GM23338 (cell line): ENCODE measurements around the gene RAP2A. TPM values are rescaled to one million over a fixed set of nuclear protein-coding genes. Genes with fewer than 3 reads are reported as not detected.

Experiments
- ATAC-seq: fragments of 200-7000 bp; cut with Tn5 transposase; 3 replicates; pipeline ENCODE4 v1.9.1; 2020
- DNase-seq: peaks from one replicate; pipeline ENCODE4 v3.0.0-alpha.2; 2015; ENCODE audit warnings: low spot score
- H2AFZ ChIP-seq: fragments of 200-600 bp; sonication (generic); 2 replicates; pipeline ENCODE4 v1.8.0; 2016; ENCODE audit warnings: antibody characterized with exemption, mild to moderate bottlenecking, moderate library complexity
- H3F3A ChIP-seq: fragments of 200-600 bp; sonication (generic); replicated peaks from 2 replicates; pipeline ENCODE4 v1.8.0; 2017; ENCODE audit warnings: antibody characterized with exemption, mixed run types, low read depth
- H3K27ac ChIP-seq: fragments of 200-600 bp; sonication (generic); 2 replicates; pipeline ENCODE4 v1.6.1; 2016; ENCODE audit warnings: low read depth
- H3K27me3 ChIP-seq: fragments of 200-600 bp; sonication (generic); 2 replicates; pipeline ENCODE4 v1.8.0; 2016; ENCODE audit warnings: mild to moderate bottlenecking, mixed run types, moderate library complexity; ENCODE audit not compliant: insufficient read depth
- H3K36me3 ChIP-seq: fragments of 200-600 bp; sonication (generic); 2 replicates; pipeline ENCODE4 v1.8.0; 2016; ENCODE audit warnings: mild to moderate bottlenecking; ENCODE audit not compliant: insufficient read depth
- H3K4me1 ChIP-seq: fragments of 200-600 bp; sonication (generic); 2 replicates; pipeline ENCODE4 v1.8.0; 2016; ENCODE audit warnings: mild to moderate bottlenecking, moderate library complexity; ENCODE audit not compliant: insufficient read depth
- H3K4me2 ChIP-seq: fragments of 200-600 bp; sonication (generic); 2 replicates; pipeline ENCODE4 v1.7.1; 2017; ENCODE audit warnings: mixed run types
- H3K4me3 ChIP-seq: fragments of 200-600 bp; sonication (generic); 2 replicates; pipeline ENCODE4 v1.6.1; 2016; ENCODE audit warnings: mixed run types
- H3K79me2 ChIP-seq: fragments of 200-600 bp; sonication (generic); replicated peaks from 2 replicates; pipeline ENCODE4 v1.8.0; 2017; ENCODE audit warnings: mild to moderate bottlenecking; ENCODE audit not compliant: insufficient read depth
- H3K9me2 ChIP-seq: fragments of 200-600 bp; sonication (generic); 2 replicates; pipeline ENCODE4 v1.8.0; 2017; ENCODE audit not compliant: insufficient read depth
- H4K20me1 ChIP-seq: fragments of 200-600 bp; sonication (generic); replicated peaks from 2 replicates; pipeline ENCODE4 v1.8.0; 2017; ENCODE audit warnings: mild to moderate bottlenecking; ENCODE audit not compliant: insufficient read depth
- H3K27ac Mint-ChIP-seq: 2 replicates; pipeline ENCODE4 v1.8.0; 2020; ENCODE audit warnings: inconsistent platforms, mild to moderate bottlenecking, moderate library complexity, mixed read lengths
- H3K27me3 Mint-ChIP-seq: 3 replicates; pipeline ENCODE4 v1.8.0; 2022; ENCODE audit warnings: low read depth, mild to moderate bottlenecking, moderate library complexity, mixed read lengths, inconsistent platforms; ENCODE audit not compliant: insufficient read depth, poor library complexity
- H3K36me3 Mint-ChIP-seq: 3 replicates; pipeline ENCODE4 v1.8.0; 2021; ENCODE audit warnings: low read depth, mild to moderate bottlenecking, inconsistent platforms, moderate library complexity, mixed read lengths
- H3K4me1 Mint-ChIP-seq: 3 replicates; pipeline ENCODE4 v1.8.0; 2020; ENCODE audit warnings: mild to moderate bottlenecking, inconsistent platforms, mixed read lengths
- H3K4me3 Mint-ChIP-seq: 3 replicates; pipeline ENCODE4 v1.8.0; 2021; ENCODE audit warnings: moderate library complexity, mild to moderate bottlenecking, inconsistent platforms, mixed read lengths
- H3K9me3 Mint-ChIP-seq: 3 replicates; pipeline ENCODE4 v1.8.0; 2020; ENCODE audit warnings: moderate library complexity, mild to moderate bottlenecking, inconsistent platforms, mixed read lengths
- CREB1 ChIP-seq: fragments of 250-450 bp; sonication (Bioruptor Pico); IDR thresholded peaks from 2 replicates; pipeline ENCODE4 v1.5.0; 2020; ENCODE audit warnings: low read depth, mild to moderate bottlenecking, moderate library complexity
- EZH2 ChIP-seq: fragments of 200-600 bp; sonication (generic); IDR thresholded peaks from one replicate; pipeline ENCODE4 v1.8.0; 2017; ENCODE audit warnings: antibody characterized with exemption, mild to moderate bottlenecking, low read depth; ENCODE audit not compliant: unreplicated experiment
- EZH2phosphoT487 ChIP-seq: fragments of 200-600 bp; sonication (generic); IDR thresholded peaks from one replicate; pipeline ENCODE4 v1.8.1; 2018; ENCODE audit warnings: antibody characterized with exemption; ENCODE audit not compliant: unreplicated experiment
- JUNB ChIP-seq: IDR thresholded peaks from one replicate; pipeline ENCODE4 v1.6.1; 2016; ENCODE audit warnings: antibody characterized with exemption; ENCODE audit not compliant: unreplicated experiment
- POLR2AphosphoS5 ChIP-seq: IDR thresholded peaks from 2 replicates; pipeline ENCODE4 v1.6.1; 2016; ENCODE audit warnings: antibody characterized with exemption, low read depth
- REST ChIP-seq: IDR thresholded peaks from one replicate; pipeline ENCODE4 v1.6.1; 2018; ENCODE audit warnings: antibody characterized with exemption; ENCODE audit not compliant: unreplicated experiment
- STAT1 ChIP-seq: IDR thresholded peaks from one replicate; pipeline ENCODE4 v1.6.1; 2016; ENCODE audit warnings: antibody characterized with exemption; ENCODE audit not compliant: unreplicated experiment
- ZNF114 ChIP-seq: fragments of 250-450 bp; sonication (Bioruptor Pico); IDR thresholded peaks from 2 replicates; pipeline ENCODE4 v1.5.0; 2020; ENCODE audit warnings: mild to moderate bottlenecking, moderate library complexity
- ZNF462 ChIP-seq: fragments of 250-450 bp; sonication (Bioruptor Pico); IDR thresholded peaks from 2 replicates; pipeline ENCODE4 v1.5.0; 2020; ENCODE audit warnings: mild to moderate bottlenecking, moderate library complexity
- polyA plus RNA-seq: library from polyadenylated mRNA; unstranded; fragments of >200 nt; fragmentation: Nextera tagmentation; extraction: Ambion mirVana; gene quantifications from 2 replicates; pipeline ENCODE4 v1.2.1, GENCODE V29; 2016
- total RNA-seq: library from RNA; depleted of rRNA; stranded (reverse); fragments of >200 nt; shearing (Covaris generic); gene quantifications from 2 replicates; pipeline ENCODE4 v1.2.3, GENCODE V29; 2014
- TF ChIP-seq, protein P1 (sequence below), 2 experiments: fragments of 200-600 bp in 1 of 2; sonication (generic) in 1 of 2; conservative IDR thresholded peaks; 2 replicates each; pipeline versions ENCODE4 v1.5.1 to v1.6.1; 2016 to 2017; ENCODE audit warnings: antibody characterized with exemption in 2 of 2, low read depth in 2 of 2, mild to moderate bottlenecking in 2 of 2, moderate library complexity in 1 of 2

The RAP2A gene
- total and polyA plus RNA-seq, 2 experiments from 2014 or later, result 10.4 to 35.3 TPM

DNA sequence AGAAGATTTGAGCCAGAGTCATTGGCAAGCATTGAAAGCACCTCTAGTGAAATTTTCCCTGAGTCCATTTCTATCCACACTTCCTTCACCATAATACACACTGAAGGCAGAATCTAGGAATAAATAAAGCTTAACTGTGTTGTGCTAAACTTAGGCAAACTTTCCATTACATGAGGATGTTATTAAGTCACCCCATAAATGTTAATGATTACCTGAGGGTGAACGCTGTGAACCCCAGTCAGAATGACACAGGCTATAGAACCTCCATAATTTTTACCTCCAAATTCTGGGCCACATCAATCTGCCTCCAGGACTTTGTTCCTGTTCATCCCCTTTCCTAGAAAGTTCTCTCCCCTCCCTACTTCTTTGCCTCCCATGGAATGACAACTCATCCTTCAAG lies 71.0 kb downstream of the RAP2A start (continued):
- TF ChIP-seq POLR2AphosphoS5, result no peak
- no peak for TF ChIP-seq STAT1
- no peak for TF ChIP-seq EZH2

DNA sequence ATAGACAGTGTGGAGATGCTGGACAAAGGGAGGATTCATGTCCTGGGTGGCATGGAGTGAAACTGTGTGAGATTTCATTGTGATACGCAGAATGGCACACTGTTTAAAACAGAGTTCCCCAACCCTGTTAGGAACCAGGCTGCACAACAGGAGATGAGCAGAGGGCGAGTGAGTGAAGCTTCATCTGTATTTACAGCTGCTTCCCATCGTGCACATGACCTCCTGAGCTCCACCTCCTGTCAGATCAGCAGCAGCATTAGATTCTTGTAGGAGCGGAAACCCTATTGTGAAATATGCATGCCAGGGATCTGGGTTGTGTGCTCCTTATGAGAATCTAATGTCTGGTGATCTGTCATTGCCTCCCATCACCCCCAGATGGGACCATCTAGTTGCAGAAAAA lies 72.5 kb downstream of the RAP2A start:
- no peaks in the 10 kb centered on the region for H3K36me3 Mint-ChIP-seq
- Histone ChIP-seq H3K27me3 (no peaks in the 10 kb centered on the region), H3K9me2 (peaks cover 6% of the 10 kb centered on the region; the same call in 1 of the 2 replicates), H3K4me1 (no peaks in the 10 kb centered on the region), H3F3A (no peaks in the 10 kb centered on the region), H2AFZ (no peak overlapping the region), H3K79me2 (no peaks in the 10 kb centered on the region), H3K4me2 (no peak overlapping the region), H4K20me1 (no peaks in the 10 kb centered on the region), H3K4me3 (no peak overlapping the region), H3K36me3 (no peaks in the 10 kb centered on the region), H3K27ac (no peak overlapping the region)
- H3K27ac Mint-ChIP-seq, result no peak overlapping the region
- H3K4me1 Mint-ChIP-seq, result no peaks in the 10 kb centered on the region; the same call in 2 of the 3 replicates
- TF ChIP-seq EZH2 (no peak), JUNB (no peak), EZH2phosphoT487 (no peak), ZNF462 (no peak), REST (no peak), CREB1 (no peak), STAT1 (no peak), POLR2AphosphoS5 (no peak), ZNF114 (CRISPR knock-in tag) (no peak)
- TF ChIP-seq, protein P1, sequence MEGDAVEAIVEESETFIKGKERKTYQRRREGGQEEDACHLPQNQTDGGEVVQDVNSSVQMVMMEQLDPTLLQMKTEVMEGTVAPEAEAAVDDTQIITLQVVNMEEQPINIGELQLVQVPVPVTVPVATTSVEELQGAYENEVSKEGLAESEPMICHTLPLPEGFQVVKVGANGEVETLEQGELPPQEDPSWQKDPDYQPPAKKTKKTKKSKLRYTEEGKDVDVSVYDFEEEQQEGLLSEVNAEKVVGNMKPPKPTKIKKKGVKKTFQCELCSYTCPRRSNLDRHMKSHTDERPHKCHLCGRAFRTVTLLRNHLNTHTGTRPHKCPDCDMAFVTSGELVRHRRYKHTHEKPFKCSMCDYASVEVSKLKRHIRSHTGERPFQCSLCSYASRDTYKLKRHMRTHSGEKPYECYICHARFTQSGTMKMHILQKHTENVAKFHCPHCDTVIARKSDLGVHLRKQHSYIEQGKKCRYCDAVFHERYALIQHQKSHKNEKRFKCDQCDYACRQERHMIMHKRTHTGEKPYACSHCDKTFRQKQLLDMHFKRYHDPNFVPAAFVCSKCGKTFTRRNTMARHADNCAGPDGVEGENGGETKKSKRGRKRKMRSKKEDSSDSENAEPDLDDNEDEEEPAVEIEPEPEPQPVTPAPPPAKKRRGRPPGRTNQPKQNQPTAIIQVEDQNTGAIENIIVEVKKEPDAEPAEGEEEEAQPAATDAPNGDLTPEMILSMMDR (conservative IDR thresholded peaks at IDR 0.05; ENCODE audit: low read depth in 2 of 2), result no peak
- H3K4me3 Mint-ChIP-seq, result no peak overlapping the region
- DNase-seq (no peak), ATAC-seq (no peak)
- 0 out of 3 replicates have a peak, but pooled peaks cover 2% of the 10 kb centered on the region for H3K9me3 Mint-ChIP-seq
- H3K27me3 Mint-ChIP-seq, result no peaks in the 10 kb centered on the region
